ENCODE measurements around the gene REEP5.

GRCh38 chr5:112968411-112969106 is 46.5 kb upstream of the REEP5 start:
- TF ChIP-seq CTCF (IDR thresholded peaks at IDR 0.05 in 4 of 5, conservative IDR thresholded peaks at IDR 0.05 in 1 of 5): no peak
- TF ChIP-seq POLR2A (IDR thresholded peaks at IDR 0.05): no peak
